PC-9 (cell line): ENCODE measurements around the gene HJV.

Experiments
- EZH2 ChIP-seq: fragments of 200-600 bp; sonication (generic); IDR thresholded peaks from 2 replicates; pipeline ENCODE4 v1.8.0; 2017; ENCODE audit warnings: antibody characterized with exemption, low read depth
- TF ChIP-seq, protein P1 (sequence below): fragments of 200-600 bp; sonication (generic); conservative IDR thresholded peaks from 2 replicates; pipeline ENCODE4 v1.6.1; 2017; ENCODE audit warnings: mixed run types, antibody characterized with exemption, mild to moderate bottlenecking, moderate library complexity

- TF ChIP-seq, protein P1, sequence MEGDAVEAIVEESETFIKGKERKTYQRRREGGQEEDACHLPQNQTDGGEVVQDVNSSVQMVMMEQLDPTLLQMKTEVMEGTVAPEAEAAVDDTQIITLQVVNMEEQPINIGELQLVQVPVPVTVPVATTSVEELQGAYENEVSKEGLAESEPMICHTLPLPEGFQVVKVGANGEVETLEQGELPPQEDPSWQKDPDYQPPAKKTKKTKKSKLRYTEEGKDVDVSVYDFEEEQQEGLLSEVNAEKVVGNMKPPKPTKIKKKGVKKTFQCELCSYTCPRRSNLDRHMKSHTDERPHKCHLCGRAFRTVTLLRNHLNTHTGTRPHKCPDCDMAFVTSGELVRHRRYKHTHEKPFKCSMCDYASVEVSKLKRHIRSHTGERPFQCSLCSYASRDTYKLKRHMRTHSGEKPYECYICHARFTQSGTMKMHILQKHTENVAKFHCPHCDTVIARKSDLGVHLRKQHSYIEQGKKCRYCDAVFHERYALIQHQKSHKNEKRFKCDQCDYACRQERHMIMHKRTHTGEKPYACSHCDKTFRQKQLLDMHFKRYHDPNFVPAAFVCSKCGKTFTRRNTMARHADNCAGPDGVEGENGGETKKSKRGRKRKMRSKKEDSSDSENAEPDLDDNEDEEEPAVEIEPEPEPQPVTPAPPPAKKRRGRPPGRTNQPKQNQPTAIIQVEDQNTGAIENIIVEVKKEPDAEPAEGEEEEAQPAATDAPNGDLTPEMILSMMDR, result no peak
- no peak for TF ChIP-seq EZH2
These were observed 39.4 kb downstream of the HJV start for GRCh38 chr1:145982010-145982723.
